ENCODE data around the gene SSTR3. TPM values are rescaled to one million over a fixed set of nuclear protein-coding genes. Genes with fewer than 3 reads are reported as not detected.

The SSTR3 gene
- total RNA-seq, 1 donor from 2014 or later, result not detected

GRCh38 chr22:37221424-37222333 is 9.4 kb upstream of the SSTR3 start:
- Mint-ChIP-seq H3K36me3 (ENCODE audit: low read depth, unreplicated experiment) (peaks cover 2% of the 10 kb centered on the region), H3K27ac (ENCODE audit: unreplicated experiment) (no peak overlapping the region), H3K4me1 (ENCODE audit: low read depth, unreplicated experiment) (no peaks in the 10 kb centered on the region), H3K4me3 (ENCODE audit: unreplicated experiment) (no peak overlapping the region), H3K9me3 (ENCODE audit: unreplicated experiment) (peaks cover 17% of the 10 kb centered on the region), H3K27me3 (ENCODE audit: low read depth, unreplicated experiment) (peaks cover 54% of the 10 kb centered on the region)
- Histone ChIP-seq H3K27ac (ENCODE audit: low read depth, low read length) (no peak overlapping the region), H3K9me3 (ENCODE audit: insufficient read depth, low read depth, low read length) (peaks cover 4% of the 10 kb centered on the region), H3K9ac (ENCODE audit: low read length) (no peak overlapping the region), H3K4me3 (ENCODE audit: insufficient read depth, low read depth, low read length) (no peak overlapping the region), H4K20me1 (ENCODE audit: insufficient read depth, low read length) (no peaks in the 10 kb centered on the region), H2AFZ (ENCODE audit: low read depth, low read length) (no peak overlapping the region), H3K79me2 (ENCODE audit: insufficient read depth, low read length) (no peaks in the 10 kb centered on the region), H3K36me3 (ENCODE audit: insufficient read depth, low read length) (no peaks in the 10 kb centered on the region), H3K4me1 (ENCODE audit: insufficient read depth, low read length) (no peaks in the 10 kb centered on the region), H3K4me2 (ENCODE audit: low read length) (no peak overlapping the region), H3K27me3 (ENCODE audit: insufficient read depth, low read length) (peaks cover 10% of the 10 kb centered on the region)
- no peak for FAIRE-seq
- DNase-seq (ENCODE audit: low read depth), result no peak
- TF ChIP-seq EZH2 (IDR thresholded peaks at IDR 0.05; ENCODE audit: insufficient read depth, low read length) (no peak), CTCF (IDR thresholded peaks at IDR 0.05; ENCODE audit: insufficient read depth, low read depth, low read length) (no peak)

GRCh38 chr22:37220543-37220981 is 8.3 kb upstream of the SSTR3 start:
- no peaks in the 10 kb centered on the region for H4K20me1 ChIP-seq (ENCODE audit: insufficient read depth, low read length)

More at GRCh38 chr22:37220543-37220981, 8.3 kb upstream of the SSTR3 start:
- Histone ChIP-seq H3K79me2 (ENCODE audit: insufficient read depth, low read length) (no peaks in the 10 kb centered on the region), H2AFZ (ENCODE audit: low read depth, low read length) (no peak overlapping the region), H3K4me3 (ENCODE audit: insufficient read depth, low read depth, low read length) (no peak overlapping the region), H3K27me3 (ENCODE audit: insufficient read depth, low read length) (peaks cover 10% of the 10 kb centered on the region), H3K9ac (ENCODE audit: low read length) (no peak overlapping the region), H3K4me1 (ENCODE audit: insufficient read depth, low read length) (no peaks in the 10 kb centered on the region), H3K4me2 (ENCODE audit: low read length) (no peak overlapping the region), H3K9me3 (ENCODE audit: insufficient read depth, low read depth, low read length) (peaks cover 4% of the 10 kb centered on the region), H3K27ac (ENCODE audit: low read depth, low read length) (no peak overlapping the region), H3K36me3 (ENCODE audit: insufficient read depth, low read length) (no peaks in the 10 kb centered on the region)
- no peak for FAIRE-seq
- TF ChIP-seq EZH2 (IDR thresholded peaks at IDR 0.05; ENCODE audit: insufficient read depth, low read length), result no peak
- TF ChIP-seq CTCF (IDR thresholded peaks at IDR 0.05; ENCODE audit: insufficient read depth, low read depth, low read length), result no peak
- DNase-seq (ENCODE audit: low read depth), result no peak
- Mint-ChIP-seq H3K4me1 (ENCODE audit: low read depth, unreplicated experiment) (no peaks in the 10 kb centered on the region), H3K4me3 (ENCODE audit: unreplicated experiment) (no peak overlapping the region), H3K27ac (ENCODE audit: unreplicated experiment) (peak overlapping the region; percentile 31), H3K27me3 (ENCODE audit: low read depth, unreplicated experiment) (peaks cover 53% of the 10 kb centered on the region), H3K9me3 (ENCODE audit: unreplicated experiment) (peaks cover 17% of the 10 kb centered on the region), H3K36me3 (ENCODE audit: low read depth, unreplicated experiment) (peaks cover 2% of the 10 kb centered on the region)
